Effector memory CD8-positive, alpha-beta T cell (primary cell): ENCODE measurements around the gene HERPUD2.
"Not testable (repeated sequence)": the region's sequence is repeated elsewhere in the genome, so short reads cannot be mapped to it uniquely, and the experiment has no call there.

Experiments
- ATAC-seq: fragments of 150-1000 bp; cut with Tn5 transposase; replicated peaks from 2 replicates; pipeline ENCODE4 v1.10.0; 2021; ENCODE audit warnings: mild to moderate bottlenecking, moderate library complexity
- DNase-seq, 3 experiments: peaks; one replicate each; pipeline ENCODE4 v3.0.0; 2021
- H3K27ac Mint-ChIP-seq, 2 donors: one replicate each; pipeline ENCODE4 v1.8.0; 2022; ENCODE audit warnings: mild to moderate bottlenecking in 2 of 2, mixed read lengths in 2 of 2, moderate library complexity in 2 of 2
- H3K27me3 Mint-ChIP-seq, 2 donors: one replicate each; pipeline ENCODE4 v1.8.0; 2022; ENCODE audit warnings: mixed read lengths in 2 of 2
- H3K36me3 Mint-ChIP-seq: one replicate; pipeline ENCODE4 v1.8.0; 2022; ENCODE audit warnings: mild to moderate bottlenecking, moderate library complexity, mixed read lengths; ENCODE audit not compliant: insufficient read depth
- H3K4me1 Mint-ChIP-seq, 2 donors: one replicate each; pipeline ENCODE4 v1.8.0; 2022; ENCODE audit warnings: low read depth in 2 of 2, mixed read lengths in 2 of 2
- H3K4me3 Mint-ChIP-seq, 2 donors: one replicate each; pipeline ENCODE4 v1.8.0; 2022; ENCODE audit warnings: mild to moderate bottlenecking in 2 of 2, mixed read lengths in 2 of 2, moderate library complexity in 2 of 2
- H3K9me3 Mint-ChIP-seq, 2 donors: one replicate each; pipeline ENCODE4 v1.8.0; 2022; ENCODE audit warnings: mixed read lengths in 2 of 2

Gene HERPUD2

DNA sequence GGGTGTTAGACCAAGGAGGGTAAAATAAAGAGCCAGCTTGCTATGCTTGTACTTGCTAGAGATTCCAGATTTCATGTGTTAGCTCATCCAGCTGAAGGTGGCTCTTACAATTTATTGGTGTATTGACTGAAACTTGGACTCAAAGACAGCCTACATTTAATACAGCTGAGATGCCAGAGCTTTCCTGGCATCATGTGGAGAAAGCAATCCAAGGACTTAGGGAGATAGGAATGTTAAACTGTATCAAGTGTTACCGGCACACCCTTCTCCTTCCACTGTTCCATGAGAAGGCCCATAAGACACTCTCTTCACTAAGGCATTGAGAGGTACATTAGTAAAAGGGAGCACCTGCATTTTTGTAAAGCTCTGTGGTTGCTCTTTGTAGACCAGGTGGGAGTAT is 9.3 kb upstream of the HERPUD2 start:
- ATAC-seq (no peak), DNase-seq (no peak)
- Mint-ChIP-seq H3K9me3 (no peaks in the 10 kb centered on the region), H3K36me3 (peaks cover 1% of the 10 kb centered on the region), H3K4me3 (no peak overlapping the region), H3K27ac (no peak overlapping the region), H3K4me1 (peaks cover 3 to 4% of the 10 kb centered on the region in 2 donors), H3K27me3 (no peaks in the 10 kb centered on the region)

DNA sequence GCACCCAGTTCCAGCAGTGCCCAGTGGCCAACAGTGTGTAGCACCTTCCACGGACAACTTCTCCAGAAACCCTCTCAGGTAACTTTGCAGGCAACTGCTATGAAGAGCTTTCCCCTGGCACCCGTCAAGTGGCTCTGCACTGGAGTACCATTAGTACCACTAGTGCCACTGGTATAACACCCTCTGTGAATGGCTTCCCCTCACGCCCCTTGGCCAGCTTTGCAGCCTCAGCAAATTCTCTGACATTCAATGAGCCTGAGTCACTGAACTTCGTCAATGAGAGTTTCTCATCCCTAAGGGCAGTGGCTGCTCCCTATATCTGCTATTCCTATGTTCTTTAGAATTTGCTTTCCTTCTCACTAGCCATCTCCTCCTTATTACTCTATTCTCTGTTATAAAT is 7.6 kb upstream of the HERPUD2 start:
- no peak for ATAC-seq
- Mint-ChIP-seq H3K9me3 (no peaks in the 10 kb centered on the region), H3K36me3 (no peaks in the 10 kb centered on the region), H3K27ac (no peak overlapping the region), H3K27me3 (no peaks in the 10 kb centered on the region), H3K4me1 (peaks cover 3 to 4% of the 10 kb centered on the region in 2 donors), H3K4me3 (no peak overlapping the region)
- no peak for DNase-seq

DNA sequence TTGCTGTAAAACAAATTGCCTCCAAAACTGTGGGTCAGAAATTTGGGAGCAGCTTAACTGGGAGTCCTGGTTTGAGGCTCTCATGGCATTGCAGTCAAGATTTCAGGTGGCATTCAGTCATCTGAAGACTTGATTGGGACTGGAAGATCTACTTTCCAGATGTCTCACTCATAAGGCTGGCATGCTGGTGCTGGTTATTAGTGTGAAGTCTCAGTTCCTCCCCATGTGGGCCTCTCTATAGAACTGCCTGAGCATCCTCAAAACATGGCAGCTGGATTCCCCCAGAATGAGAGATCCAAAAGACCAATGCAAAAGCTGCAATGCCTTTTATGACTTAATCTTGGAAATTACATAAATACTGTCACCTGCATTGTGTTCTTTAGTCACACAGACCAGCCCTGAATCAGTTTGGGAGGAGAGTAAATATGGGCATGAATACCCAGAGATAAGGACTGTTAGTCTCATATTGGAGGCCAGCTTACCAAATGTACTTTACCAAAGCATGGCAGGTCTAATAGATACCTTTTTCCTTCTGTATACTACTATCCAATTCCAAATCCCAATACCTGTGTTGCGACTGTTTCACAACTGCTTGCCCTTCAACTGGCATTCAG is 6.5 kb upstream of the HERPUD2 start:
- Mint-ChIP-seq H3K27ac (no peak overlapping the region), H3K4me1 (peaks cover 9% of the 10 kb centered on the region in 2 donors), H3K36me3 (no peaks in the 10 kb centered on the region), H3K27me3 (no peaks in the 10 kb centered on the region), H3K4me3 (no peak overlapping the region), H3K9me3 (no peaks in the 10 kb centered on the region)
- DNase-seq (no peak), ATAC-seq (no peak)

DNA sequence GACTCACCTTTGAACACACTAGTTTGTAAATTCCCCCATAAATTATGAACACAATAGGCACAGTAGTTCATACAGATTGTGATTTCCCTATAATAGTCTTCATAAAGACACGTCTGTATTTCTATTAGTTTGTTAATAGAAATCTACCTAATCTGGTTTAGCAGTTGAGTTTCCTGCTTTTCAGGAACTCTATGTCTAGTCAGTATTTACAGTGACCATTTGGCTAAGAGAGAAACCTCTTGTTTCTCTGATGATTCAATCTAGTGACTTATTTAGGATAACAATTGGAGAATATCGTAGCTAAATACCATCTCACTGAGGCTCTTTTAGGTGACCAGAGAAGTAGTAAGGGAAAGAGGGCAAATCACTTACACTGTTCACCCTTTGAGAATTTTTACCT is 5.9 kb upstream of the HERPUD2 start:
- Mint-ChIP-seq H3K36me3 (no peaks in the 10 kb centered on the region), H3K9me3 (no peaks in the 10 kb centered on the region), H3K27ac (no peak overlapping the region), H3K4me1 (peaks cover 13 to 14% of the 10 kb centered on the region in 2 donors), H3K4me3 (no peak overlapping the region), H3K27me3 (no peaks in the 10 kb centered on the region)
- DNase-seq (no peak), ATAC-seq (no peak)

DNA sequence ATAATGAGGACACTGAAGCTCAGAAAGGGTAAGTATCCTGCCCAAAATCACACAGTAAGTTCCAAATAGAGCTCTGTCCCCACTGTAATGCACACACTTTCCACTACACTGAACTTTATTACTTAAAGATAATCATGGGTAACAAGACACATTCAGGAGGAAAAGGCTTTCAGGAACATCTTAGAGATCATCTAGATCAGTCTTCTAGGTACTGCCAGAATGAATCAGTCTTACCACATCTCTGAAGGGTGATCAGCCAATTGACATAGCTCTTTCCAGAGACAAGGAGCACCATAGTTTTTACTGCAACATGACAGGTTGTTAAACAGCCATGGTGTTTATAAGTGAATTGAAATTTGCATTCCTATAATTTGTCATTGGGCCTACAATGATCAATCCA is 5.4 kb upstream of the HERPUD2 start:
- no peak overlapping the region for H3K4me3 Mint-ChIP-seq
- H3K4me1 Mint-ChIP-seq, result peaks cover 16 to 20% of the 10 kb centered on the region in 2 donors
- no peaks in the 10 kb centered on the region for H3K9me3 Mint-ChIP-seq
- no peak for ATAC-seq
- no peak overlapping the region for H3K27ac Mint-ChIP-seq
- H3K27me3 Mint-ChIP-seq, result no peaks in the 10 kb centered on the region
- H3K36me3 Mint-ChIP-seq, result peaks cover 5% of the 10 kb centered on the region
- DNase-seq, result no peak

DNA sequence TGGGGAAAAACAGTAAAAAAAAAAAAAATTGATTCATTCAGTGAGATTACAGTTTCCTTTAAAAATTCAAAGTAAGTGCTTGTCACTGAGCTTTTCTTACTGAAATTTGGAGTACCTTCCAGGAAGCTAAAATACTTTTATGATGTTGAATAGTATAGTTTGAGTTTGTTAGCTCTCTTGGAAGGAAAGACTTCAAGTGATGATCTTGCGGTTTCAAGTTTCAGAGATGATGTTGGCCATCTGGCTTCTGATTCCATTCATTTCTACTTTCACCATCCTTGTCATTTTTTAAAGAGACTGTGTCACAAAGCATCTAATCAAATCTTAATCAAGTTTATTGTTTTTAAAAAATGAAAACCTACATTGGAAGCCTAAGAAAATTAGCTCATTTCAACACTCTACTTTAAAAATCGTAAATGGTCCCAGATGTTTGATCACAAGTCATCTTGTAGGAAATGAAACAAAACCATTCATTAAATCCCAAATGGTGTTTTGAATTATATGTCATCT is 4.9 kb upstream of the HERPUD2 start:
- no peak overlapping the region for H3K27ac Mint-ChIP-seq
- H3K36me3 Mint-ChIP-seq, result peaks cover 9% of the 10 kb centered on the region
- no peaks in the 10 kb centered on the region for H3K27me3 Mint-ChIP-seq
- H3K9me3 Mint-ChIP-seq, result no peaks in the 10 kb centered on the region
- H3K4me1 Mint-ChIP-seq, result peaks cover 19 to 23% of the 10 kb centered on the region in 2 donors
- DNase-seq, result no peak
- H3K4me3 Mint-ChIP-seq, result no peak overlapping the region
- ATAC-seq, result no peak

DNA sequence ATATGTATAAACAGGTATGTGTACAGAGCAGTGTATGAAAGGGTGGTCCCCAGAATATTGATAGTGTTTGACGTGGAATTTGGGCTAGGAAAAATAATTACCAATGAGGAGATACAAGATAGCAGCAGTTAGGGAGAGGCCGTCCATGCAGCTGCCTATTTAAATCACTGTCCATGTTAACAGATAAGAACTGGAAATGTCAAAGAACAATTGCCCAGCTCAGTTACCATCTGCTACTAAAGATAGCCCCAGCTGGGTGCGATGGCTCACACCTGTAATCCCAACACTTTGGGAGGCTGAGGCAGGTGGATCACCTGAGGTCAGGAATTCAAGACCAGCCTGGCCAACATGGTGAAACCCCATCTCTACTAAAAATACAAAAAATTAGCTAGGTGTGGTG is 3.4 kb upstream of the HERPUD2 start:
- DNase-seq, H3K27me3 Mint-ChIP-seq, H3K27ac Mint-ChIP-seq, ATAC-seq, H3K4me3 Mint-ChIP-seq, H3K9me3 Mint-ChIP-seq: not testable (repeated sequence)
- Mint-ChIP-seq H3K36me3 (peaks cover 22% of the 10 kb centered on the region), H3K4me1 (peaks cover 27 to 29% of the 10 kb centered on the region in 2 donors)

DNA sequence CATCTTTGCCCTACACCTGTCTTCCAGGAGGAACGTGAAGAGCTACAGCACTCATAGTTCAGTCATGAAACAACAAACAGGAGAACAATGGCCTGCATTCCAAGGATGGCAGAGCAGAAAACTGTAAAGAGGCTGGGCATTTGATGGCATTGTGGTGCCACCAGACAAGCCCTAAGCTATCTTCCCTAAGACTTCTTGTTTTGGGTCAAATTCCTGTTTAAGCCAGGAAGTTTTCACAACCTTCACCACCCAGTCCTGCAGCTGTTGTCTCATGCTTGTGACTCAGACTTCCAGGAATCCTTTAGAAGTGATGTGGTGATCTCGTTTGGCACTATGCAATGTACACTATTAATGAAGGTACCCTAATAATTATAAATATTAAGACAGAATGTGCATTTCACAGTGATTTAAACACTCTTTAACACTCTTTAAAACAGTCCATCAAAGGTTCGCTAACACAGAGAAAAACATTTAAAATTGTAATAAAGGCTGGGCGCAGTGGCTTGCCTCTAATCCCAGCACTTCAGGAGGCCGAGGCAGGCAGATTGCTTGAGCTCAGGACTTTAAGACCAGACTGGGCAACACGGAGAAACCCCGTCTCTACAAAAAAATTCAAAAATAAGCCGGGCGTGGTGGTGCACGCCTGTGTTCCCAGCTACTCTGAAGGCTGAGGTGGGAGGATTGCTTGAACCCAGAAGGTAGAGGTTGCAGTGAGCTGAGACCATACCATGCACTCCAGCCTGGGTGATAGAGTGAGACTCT is 2.7 kb upstream of the HERPUD2 start:
- Mint-ChIP-seq H3K27me3 (no peaks in the 10 kb centered on the region), H3K4me1 (peaks cover 30 to 37% of the 10 kb centered on the region in 2 donors), H3K27ac (no peak overlapping the region), H3K9me3 (no peaks in the 10 kb centered on the region), H3K36me3 (peaks cover 29% of the 10 kb centered on the region), H3K4me3 (no peak overlapping the region)
- ATAC-seq (no peak), DNase-seq (no peak)

DNA sequence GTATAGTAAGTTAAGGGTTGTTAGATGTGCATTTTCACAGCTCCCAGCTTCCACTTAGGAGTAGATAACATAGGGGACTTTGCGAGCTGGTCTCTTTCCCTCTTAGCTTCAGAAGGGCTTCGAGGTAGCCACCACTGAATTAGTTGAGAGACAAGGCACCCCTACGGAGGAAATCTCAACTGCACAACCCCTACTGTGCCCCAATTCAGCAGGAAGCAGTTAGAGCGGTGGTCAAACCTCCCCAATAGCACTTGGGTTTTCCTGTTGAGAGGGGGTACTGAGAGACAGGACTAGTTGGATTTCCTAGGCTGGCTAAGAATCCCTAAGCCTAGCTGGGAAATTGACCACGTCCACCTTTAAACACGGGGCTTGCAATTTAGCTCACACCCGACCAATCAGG is 1.1 kb upstream of the HERPUD2 start:
- DNase-seq, result no peak
- Mint-ChIP-seq H3K27ac (peak overlapping the region; percentile 99), H3K27me3 (no peaks in the 10 kb centered on the region), H3K36me3 (peaks cover 37% of the 10 kb centered on the region), H3K4me1 (peaks cover 41 to 53% of the 10 kb centered on the region in 2 donors), H3K9me3 (no peaks in the 10 kb centered on the region), H3K4me3 (peak overlapping the region; percentile 92 to 97)
- no peak for ATAC-seq

DNA sequence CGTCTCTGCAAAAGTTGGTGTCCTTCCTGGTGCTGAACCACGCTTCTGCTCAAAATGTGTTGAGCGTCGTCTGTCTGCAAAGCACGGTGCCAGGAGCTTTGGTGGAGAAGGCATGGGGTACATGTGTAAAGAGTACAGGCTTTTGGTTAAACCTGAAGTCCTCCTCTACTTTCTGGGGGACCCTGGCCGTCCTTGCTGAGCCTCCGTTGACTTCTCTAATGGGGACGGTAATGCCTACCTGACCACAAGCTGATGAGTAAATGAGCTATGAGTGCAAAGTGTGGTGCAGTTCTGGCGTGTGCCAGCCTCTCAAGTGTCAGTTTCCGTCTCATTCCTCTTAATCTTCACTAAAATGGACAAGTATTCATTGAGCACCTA is 527 bp upstream of the HERPUD2 start:
- Mint-ChIP-seq H3K4me3 (peak overlapping the region; percentile 92 to 97), H3K4me1 (peaks cover 45 to 58% of the 10 kb centered on the region in 2 donors), H3K9me3 (no peaks in the 10 kb centered on the region), H3K27ac (peak overlapping the region; percentile 99), H3K27me3 (no peaks in the 10 kb centered on the region), H3K36me3 (peaks cover 39% of the 10 kb centered on the region)
- DNase-seq, result peak in 2 of 3 experiments; percentile 27 to 29
- ATAC-seq, result peak; percentile 39

DNA sequence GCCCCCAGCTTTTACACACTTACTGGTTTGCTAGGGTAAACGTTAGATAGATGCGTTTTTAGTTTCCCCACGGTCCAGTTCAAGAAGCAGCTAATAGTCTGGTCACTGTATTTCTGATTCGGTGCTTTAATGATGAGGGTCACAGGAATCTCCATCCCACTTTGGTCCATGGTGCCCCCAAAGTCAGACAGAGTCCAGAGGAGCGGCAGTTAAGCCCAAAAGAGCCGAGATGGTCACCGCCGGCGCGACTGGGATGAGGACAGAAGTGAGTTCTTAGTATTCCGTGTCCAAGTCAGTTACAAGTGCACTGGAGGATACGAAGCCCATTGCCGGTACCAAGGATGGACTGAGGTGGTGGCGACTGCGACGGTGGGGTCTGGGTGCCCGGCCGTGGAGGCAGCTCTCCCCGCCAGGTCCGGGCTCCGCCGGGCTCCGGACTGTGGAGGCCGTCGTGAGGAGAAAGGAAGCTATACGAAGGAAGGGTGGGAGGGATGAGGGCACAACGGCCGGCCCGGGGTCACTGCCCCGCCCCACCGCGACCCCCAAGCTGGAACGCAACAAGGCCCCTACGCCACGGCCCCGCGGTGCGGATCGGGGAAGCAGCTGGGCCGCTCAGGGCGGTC is 663 bp downstream of the HERPUD2 start:
- peaks cover 53 to 68% of the 10 kb centered on the region in 2 donors for H3K4me1 Mint-ChIP-seq
- peaks cover 45% of the 10 kb centered on the region for H3K36me3 Mint-ChIP-seq
- H3K27me3 Mint-ChIP-seq, result no peaks in the 10 kb centered on the region
- H3K4me3 Mint-ChIP-seq, result peak overlapping the region; percentile 92 to 97
- H3K27ac Mint-ChIP-seq, result peak overlapping the region; percentile 99
- ATAC-seq (no peak), DNase-seq (peak in 1 of 3 experiments; percentile 23)
- H3K9me3 Mint-ChIP-seq, result no peaks in the 10 kb centered on the region

DNA sequence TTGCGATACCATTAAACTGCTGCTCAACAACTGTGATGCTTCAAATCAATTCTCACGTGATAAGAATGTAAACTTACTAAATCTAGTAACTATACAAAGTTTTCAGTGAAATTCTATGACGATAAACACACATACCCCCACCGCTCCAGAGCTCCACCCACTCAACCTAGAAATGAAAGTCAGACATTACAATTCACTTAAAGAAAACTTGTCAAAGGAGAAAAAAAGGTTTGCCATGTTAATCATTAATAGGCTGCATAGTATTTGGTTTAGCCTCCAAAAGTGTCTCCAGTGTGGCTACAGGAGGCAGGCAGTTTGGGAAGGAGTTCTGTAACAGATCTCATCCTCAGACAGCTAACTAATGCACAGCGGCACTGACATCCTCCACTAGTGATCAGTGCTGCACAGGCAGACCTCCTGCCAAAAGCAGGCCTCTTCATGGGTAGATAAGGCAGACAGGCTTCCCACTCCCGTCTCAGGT is 3.1 kb downstream of the HERPUD2 start:
- no peaks in the 10 kb centered on the region for H3K9me3 Mint-ChIP-seq
- H3K4me3 Mint-ChIP-seq, result peak overlapping the region; percentile 92 to 97
- no peaks in the 10 kb centered on the region for H3K27me3 Mint-ChIP-seq
- peak; percentile 25 to 39 (median 34) for DNase-seq
- peaks cover 50% of the 10 kb centered on the region for H3K36me3 Mint-ChIP-seq
- peak; percentile 29 for ATAC-seq
- H3K27ac Mint-ChIP-seq, result peak overlapping the region; percentile 99
- peaks cover 69 to 84% of the 10 kb centered on the region in 2 donors for H3K4me1 Mint-ChIP-seq

DNA sequence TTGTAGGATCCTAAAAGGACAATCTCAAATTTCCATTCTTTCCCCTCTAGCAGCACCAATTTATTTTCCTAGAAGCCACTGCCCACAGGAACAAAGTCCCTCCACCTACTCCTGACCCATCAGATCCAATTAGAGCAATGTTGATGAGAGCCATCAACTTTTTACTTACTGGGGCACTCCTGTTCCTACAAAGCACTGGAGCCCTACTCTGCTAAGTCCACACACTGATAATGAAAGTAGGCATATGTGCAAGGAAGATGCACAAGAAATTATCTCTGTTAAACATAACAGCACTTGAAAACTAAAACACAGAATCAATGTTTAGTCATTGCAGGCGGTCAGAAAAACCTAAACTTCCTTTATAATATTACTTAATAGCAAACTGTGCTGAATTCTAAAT is 3.6 kb downstream of the HERPUD2 start:
- Mint-ChIP-seq H3K27me3 (no peaks in the 10 kb centered on the region), H3K27ac (peak overlapping the region; percentile 99), H3K4me1 (peaks cover 65 to 80% of the 10 kb centered on the region in 2 donors), H3K4me3 (peak overlapping the region; percentile 92 to 97), H3K9me3 (no peaks in the 10 kb centered on the region), H3K36me3 (peaks cover 54% of the 10 kb centered on the region)
- no peak for DNase-seq
- ATAC-seq, result no peak
